GM18858 (cell line): Measurements from ENCODE around the gene RBBP8.
"Not testable (repeated sequence)": the region's sequence is repeated elsewhere in the genome, so short reads cannot be mapped to it uniquely, and the experiment has no call there.

Experiments used
- ATAC-seq: cut with Tn5 transposase; IDR thresholded peaks from one replicate; pipeline ENCODE4 v1.9.1; 2021; ENCODE audit not compliant: unreplicated experiment

RBBP8 gene

DNA sequence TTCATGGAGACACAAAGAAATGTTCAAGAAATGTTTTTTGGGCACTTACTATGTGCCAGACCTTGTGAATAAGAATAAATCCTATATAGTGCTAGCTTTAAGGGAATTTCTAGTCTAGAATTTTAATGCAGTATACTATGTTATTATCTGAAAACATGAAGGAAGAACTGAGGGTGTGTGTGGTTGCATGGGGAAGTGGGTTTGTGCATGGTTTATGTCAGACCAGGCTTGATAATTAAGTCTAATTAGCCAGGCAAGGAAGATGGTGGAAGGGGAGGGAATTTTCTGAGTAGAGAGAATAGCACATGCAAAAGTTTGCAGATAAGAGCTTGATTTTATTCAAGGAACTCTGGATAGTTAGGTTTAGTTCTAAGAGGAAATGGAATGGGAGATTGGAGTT, 6.5 kb downstream of the RBBP8 start:
- no peak for ATAC-seq

DNA sequence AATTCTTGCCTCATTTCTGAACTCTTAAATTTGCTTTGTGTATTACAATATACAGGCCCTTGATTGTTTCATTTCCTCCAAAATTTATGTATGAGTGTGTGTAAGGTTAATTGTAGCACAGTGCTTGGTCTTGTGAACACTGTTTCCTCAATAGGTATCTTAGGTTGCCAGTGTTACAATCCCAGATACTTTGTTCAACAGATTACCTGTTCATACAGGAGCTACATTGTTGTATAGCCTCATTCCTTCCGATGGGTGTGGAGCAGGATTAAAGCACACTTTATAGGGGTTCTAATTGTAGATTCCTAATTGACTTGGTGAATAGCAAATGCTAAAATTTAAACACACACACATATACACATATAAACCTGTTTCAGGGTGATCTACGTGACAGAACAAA, 10.7 kb downstream of the RBBP8 start:
- no peak for ATAC-seq

- ATAC-seq: no peak
These were observed 13.1 kb downstream of the RBBP8 start for GRCh38 chr18:22946217-22946616.

GRCh38 chr18:22946846-22947245, 13.7 kb downstream of the RBBP8 start:
- no peak for ATAC-seq

- ATAC-seq: no peak
These were observed 18.7 kb downstream of the RBBP8 start for GRCh38 chr18:22951823-22952222.

- no peak for ATAC-seq
These were observed 19.4 kb downstream of the RBBP8 start for GRCh38 chr18:22952525-22952924.

GRCh38 chr18:22953982-22954381, 20.9 kb downstream of the RBBP8 start:
- not testable (repeated sequence) for ATAC-seq

DNA sequence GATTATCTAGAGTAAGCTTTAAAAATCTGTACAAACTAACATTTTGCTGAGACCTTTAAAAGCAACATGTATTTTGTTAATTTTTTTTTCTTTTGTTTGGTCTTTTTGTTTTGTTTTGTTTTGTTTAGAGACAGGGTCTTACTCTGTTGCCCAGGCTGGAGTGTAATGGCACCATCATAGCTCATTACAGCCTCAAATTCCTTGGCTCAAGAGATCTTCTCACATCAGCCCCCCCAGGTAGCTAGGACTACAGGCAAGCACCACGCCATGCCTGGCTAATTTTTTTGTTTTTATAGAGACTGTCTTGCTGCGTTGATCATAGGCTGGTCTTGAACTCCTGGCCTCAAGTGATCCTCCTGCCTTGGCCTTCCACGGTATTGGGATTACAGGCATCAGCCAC, 23.1 kb downstream of the RBBP8 start:
- ATAC-seq: no peak

GRCh38 chr18:22961156-22961555, 28.0 kb downstream of the RBBP8 start:
- no peak for ATAC-seq

DNA sequence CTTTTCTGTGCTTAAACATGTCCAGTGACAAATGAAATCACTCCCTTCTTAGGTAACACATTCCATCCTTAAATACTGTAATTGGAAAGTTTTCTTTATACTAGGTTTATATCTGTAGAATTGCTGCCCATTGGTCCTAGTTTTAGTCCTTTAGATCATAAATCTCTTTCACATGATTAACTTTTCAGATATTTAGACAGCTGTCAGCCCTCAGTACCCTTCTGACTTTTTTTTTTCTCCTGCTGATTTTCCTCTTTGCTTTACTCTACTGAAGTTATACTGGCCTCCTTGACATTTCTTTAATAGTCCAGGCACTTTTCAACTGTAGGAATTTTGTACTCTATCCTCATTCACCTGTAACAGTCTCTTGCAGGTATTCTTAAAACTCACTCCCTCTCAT, 28.9 kb downstream of the RBBP8 start:
- no peak for ATAC-seq

- ATAC-seq: no peak
These were observed 31.0 kb downstream of the RBBP8 start for GRCh38 chr18:22964116-22964515.

DNA sequence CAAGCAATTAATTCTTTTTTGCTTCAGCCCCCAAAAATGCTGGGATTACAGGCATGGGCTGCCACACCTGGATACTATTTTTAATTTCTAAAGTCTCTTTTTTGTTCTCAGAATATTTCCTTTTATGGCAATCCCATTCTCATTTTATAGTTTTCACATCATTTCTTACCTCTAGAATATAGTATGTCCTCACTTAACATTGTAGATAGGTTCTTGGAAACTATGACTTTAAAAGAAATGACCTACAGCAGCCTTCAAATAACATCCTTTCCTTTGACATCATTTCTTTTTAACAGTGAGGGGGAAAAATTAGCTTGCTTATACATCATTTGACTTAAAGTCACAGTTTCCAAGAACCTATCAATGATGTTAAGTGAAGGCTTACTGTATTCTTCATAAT, 31.6 kb downstream of the RBBP8 start:
- no peak for ATAC-seq

DNA sequence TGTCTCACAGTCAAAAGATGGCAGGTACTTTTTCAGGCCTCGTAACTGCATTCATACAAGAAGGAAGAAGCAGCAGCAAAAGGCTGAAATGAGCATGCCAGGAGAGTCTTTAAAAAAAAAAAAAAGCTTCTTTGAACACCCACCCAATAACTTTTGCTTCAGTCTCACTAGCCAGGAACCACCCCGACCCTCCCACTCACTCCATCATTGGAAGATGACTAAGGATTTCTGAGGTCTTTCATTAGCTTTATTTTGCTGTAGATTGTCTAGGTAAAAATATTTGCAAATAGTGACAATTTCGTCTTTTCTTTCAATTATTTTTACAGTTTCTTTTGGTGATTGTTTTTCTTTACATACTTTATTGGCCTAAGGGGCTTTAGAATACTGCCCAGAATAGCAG, 37.9 kb downstream of the RBBP8 start:
- ATAC-seq: no peak

DNA sequence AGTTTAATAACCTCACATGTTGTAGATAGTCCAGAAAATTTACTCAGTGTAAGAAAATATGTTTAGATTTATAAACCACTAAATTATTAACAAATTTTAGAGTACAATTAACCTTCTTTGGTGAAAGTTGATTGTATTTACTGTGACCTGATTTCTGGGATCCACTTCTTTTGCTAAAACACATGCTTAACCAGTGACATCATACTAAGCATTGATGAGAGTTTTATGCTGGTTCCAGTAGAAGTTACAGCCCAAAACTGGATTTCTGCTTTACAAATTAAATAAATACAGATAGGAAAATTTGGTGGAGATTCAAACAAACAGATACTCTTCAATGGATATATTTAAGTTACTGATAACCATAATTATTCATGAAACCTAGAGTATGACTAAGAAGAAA, 40.9 kb downstream of the RBBP8 start:
- no peak for ATAC-seq

- ATAC-seq: no peak
These were observed 41.6 kb downstream of the RBBP8 start for GRCh38 chr18:22974707-22975106.

DNA sequence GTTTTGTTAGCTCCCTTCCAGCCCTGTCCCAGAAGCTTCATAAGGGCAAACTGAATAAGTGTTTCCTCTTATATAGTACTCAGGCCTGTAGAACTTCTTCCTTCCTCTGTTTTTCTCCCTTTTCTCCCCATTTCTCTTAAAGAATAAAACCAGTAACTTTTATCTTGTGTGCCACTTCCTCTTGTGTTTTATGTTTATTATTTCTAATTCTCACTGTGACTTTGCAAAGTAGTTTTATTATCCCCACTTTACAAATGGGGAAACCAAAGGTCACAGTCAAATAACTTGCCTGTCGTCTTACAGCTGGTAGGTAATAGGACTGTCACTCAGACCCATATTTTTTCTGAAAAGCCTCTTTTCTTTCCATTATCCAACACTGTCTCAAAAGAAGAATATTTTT, 42.4 kb downstream of the RBBP8 start:
- ATAC-seq: no peak

DNA sequence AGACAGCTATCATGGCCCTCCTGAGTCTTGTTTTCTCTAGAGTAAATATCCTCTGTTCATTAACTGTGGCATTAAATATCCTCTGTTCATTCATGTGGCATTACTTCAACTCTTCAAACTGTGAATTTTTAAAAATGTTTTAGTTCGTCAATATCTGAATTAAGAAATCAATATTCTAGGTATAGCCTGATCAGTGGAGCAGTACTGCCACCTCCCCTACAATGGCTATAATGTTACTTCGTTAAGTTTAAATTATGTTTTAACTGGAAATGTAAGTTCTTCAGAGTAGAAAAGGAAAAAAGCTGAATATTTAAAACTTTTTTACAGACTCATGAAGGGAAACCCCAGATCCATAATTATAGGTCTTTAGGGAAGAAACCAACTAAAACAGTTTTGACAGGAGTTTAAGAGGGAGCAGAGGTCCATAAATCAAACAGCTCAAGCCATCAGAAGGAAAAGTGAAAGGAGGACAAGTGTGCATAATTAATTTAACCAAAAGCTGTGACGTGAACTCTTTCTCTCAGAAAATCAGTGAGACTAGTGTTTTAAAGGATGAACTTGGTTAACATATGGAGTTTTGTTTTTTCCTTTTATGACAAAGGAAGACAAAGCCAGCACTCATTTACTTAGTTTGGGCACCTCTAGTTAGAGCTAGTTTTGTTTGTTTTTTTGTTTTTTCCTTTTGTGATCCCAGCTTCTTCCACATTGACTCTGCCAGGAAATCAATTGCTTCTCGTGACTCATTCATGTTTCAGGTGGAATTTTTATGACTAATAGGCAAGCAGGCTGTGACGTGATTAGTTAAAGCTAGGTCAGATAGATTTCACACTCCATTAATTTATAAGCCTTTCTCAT, 44.9 kb downstream of the RBBP8 start:
- no peak for ATAC-seq

DNA sequence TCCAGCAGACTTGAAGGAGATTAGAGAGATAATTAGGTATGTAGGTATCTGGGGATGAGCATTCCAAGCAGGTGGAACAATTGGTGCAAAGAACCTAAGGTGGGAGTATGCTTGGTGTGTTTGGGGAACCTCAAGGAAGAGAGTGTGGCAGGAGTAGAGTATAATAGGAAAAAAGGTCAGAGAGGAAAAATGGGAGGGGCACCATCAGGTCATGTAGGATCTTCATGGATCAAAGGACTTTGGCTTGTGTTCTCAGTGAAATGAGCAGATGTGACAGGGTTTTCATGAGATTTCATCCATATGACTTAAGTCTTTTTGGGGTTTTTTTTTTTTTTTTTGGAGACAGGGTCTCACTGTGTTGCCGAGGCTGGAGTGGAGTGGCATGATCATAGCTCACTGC, 47.3 kb downstream of the RBBP8 start:
- ATAC-seq: no peak

- no peak for ATAC-seq
These were observed 48.4 kb downstream of the RBBP8 start for GRCh38 chr18:22981274-22982133.

- ATAC-seq: no peak
These were observed 50.0 kb downstream of the RBBP8 start for GRCh38 chr18:22983175-22983574.

DNA sequence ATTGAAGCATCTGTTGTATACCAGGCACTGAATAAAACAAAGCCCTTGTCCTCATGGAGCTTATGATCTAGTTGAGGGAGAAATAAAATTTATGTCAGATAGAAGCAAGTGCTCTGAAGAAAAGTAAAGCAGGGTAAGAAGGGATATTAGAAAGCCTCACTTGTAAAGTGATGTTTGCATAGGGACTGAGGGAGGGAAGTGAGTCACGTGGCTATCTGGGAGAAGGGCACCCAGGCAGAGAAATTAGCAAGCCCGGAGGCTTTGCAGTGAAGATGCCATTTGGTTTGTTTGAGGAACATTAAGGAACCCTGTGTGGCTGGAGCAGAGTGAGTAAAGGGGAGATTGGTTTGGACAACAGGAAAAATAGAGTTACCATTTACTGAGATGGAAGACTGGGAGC, 52.1 kb downstream of the RBBP8 start:
- ATAC-seq: no peak

DNA sequence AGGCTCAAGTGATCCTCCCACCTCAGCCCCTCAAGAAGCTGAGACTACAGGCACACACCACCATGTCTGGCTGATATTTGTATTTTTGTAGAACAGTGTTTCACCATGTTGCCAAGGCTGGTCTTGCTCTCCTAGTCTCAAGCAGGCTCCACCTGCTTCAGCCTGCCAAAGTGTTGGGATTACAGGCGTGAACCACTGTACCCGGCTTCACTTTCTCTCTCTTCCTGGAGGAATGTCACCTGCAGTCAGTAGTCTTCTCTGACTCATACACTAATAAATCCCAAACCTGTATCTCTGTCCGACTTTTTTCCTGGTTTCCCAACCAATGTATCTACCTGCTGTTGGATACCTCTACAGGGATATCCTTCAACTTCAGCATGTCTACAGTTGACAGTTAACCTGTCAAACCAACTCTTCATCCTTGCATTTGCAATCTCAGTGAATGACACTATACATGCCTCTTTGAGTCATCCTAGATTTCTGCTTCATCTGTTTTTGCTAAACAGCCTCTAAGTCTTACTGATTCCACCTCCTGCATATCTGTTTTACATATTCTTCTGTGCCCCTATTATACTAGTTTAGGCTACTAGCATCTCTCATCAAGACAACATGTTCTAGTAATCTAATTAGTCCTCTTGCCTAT, 54.5 kb downstream of the RBBP8 start:
- no peak for ATAC-seq
